DOHH2 (cell line): ENCODE data around the gene CCDC12.
A peak's percentile ranks its signal among the peaks of the same experiment; 100 is the strongest.

Source experiments
- H3F3A ChIP-seq: fragments of 200-600 bp; sonication (generic), shearing (Covaris generic); 2 replicates; pipeline ENCODE4 v1.6.0; 2016; ENCODE audit warnings: antibody characterized with exemption, mild to moderate bottlenecking; ENCODE audit not compliant: control insufficient read depth, insufficient read depth
- H3K27ac ChIP-seq: fragments of 200-600 bp; sonication (generic); 2 replicates; pipeline ENCODE4 v1.5.1; 2014; ENCODE audit warnings: low read depth, mild to moderate bottlenecking, low read length, moderate library complexity
- H3K27me3 ChIP-seq: fragments of 200-600 bp; sonication (generic); 2 replicates; pipeline ENCODE4 v1.6.1; 2014; ENCODE audit warnings: mild to moderate bottlenecking, low read length, mixed read lengths; ENCODE audit not compliant: control insufficient read depth
- H3K36me3 ChIP-seq: fragments of 200-600 bp; sonication (generic); 2 replicates; pipeline ENCODE4 v1.6.1; 2014; ENCODE audit warnings: mild to moderate bottlenecking, low read length, moderate library complexity, mixed read lengths; ENCODE audit not compliant: control insufficient read depth
- H3K4me1 ChIP-seq: fragments of 200-600 bp; sonication (generic); 2 replicates; pipeline ENCODE4 v1.6.1; 2014; ENCODE audit warnings: mild to moderate bottlenecking, low read length, mixed read lengths; ENCODE audit not compliant: control insufficient read depth
- H3K4me2 ChIP-seq: fragments of 200-600 bp; sonication (generic); 2 replicates; pipeline ENCODE4 v1.6.0; 2014; ENCODE audit warnings: mild to moderate bottlenecking, low read length, moderate library complexity
- H3K4me3 ChIP-seq: fragments of 200-600 bp; sonication (generic); 2 replicates; pipeline ENCODE4 v1.5.1; 2014; ENCODE audit warnings: mild to moderate bottlenecking, low read length, mixed read lengths
- H3K79me2 ChIP-seq: fragments of 200-600 bp; sonication (generic); 2 replicates; pipeline ENCODE4 v1.6.1; 2014; ENCODE audit warnings: mild to moderate bottlenecking, low read length, mixed read lengths; ENCODE audit not compliant: control insufficient read depth
- H3K9me2 ChIP-seq: fragments of 200-600 bp; sonication (generic); replicated peaks from 2 replicates; pipeline ENCODE4 v1.6.1; 2014; ENCODE audit warnings: mild to moderate bottlenecking, low read length, mixed read lengths; ENCODE audit not compliant: control insufficient read depth
- H3K9me3 ChIP-seq: fragments of 200-600 bp; sonication (generic); 2 replicates; pipeline ENCODE4 v1.6.1; 2014; ENCODE audit warnings: antibody characterized with exemption, low read length, mixed read lengths; ENCODE audit not compliant: control insufficient read depth, insufficient read depth
- H4K20me1 ChIP-seq: fragments of 200-600 bp; sonication (generic); 2 replicates; pipeline ENCODE4 v1.6.0; 2014; ENCODE audit warnings: low read depth, mild to moderate bottlenecking, antibody characterized with exemption, low read length, moderate library complexity; ENCODE audit not compliant: control insufficient read depth, insufficient read depth
- CTCF ChIP-seq: fragments of 200-600 bp; sonication (generic); IDR thresholded peaks from one replicate; pipeline ENCODE4 v1.5.1; 2014; ENCODE audit warnings: antibody characterized with exemption, mild to moderate bottlenecking, low read depth, low read length; ENCODE audit not compliant: poor library complexity, severe bottlenecking
- EZH2phosphoT487 ChIP-seq: fragments of 200-600 bp; sonication (generic); IDR thresholded peaks from 2 replicates; pipeline ENCODE4 v1.6.1; 2017; ENCODE audit warnings: borderline replicate concordance, mild to moderate bottlenecking, antibody characterized with exemption, low read length, moderate library complexity, mixed read lengths

The CCDC12 gene

GRCh38 chr3:46925585-46925934, 51.0 kb downstream of the CCDC12 start:
- H3K9me2 ChIP-seq, result no peaks in the 10 kb centered on the region
- H3K36me3 ChIP-seq, result peaks cover 85% of the 10 kb centered on the region
- peaks cover 41% of the 10 kb centered on the region for H3F3A ChIP-seq
- no peaks in the 10 kb centered on the region for H3K27me3 ChIP-seq
- H3K27ac ChIP-seq, result peak overlapping the region; percentile 99
- TF ChIP-seq CTCF (no peak), EZH2phosphoT487 (no peak)
- peaks cover 53% of the 10 kb centered on the region for H3K79me2 ChIP-seq
- peaks cover 65% of the 10 kb centered on the region for H3K4me1 ChIP-seq
- H3K4me3 ChIP-seq, result no peak overlapping the region
- H3K9me3 ChIP-seq, result no peaks in the 10 kb centered on the region
- H4K20me1 ChIP-seq, result peaks cover 4% of the 10 kb centered on the region; the same call in 1 of the 2 replicates
- peak overlapping the region; percentile 95 for H3K4me2 ChIP-seq

- H3K9me3 ChIP-seq, result no peaks in the 10 kb centered on the region
- H3K79me2 ChIP-seq, result peaks cover 48% of the 10 kb centered on the region
- peaks cover 4% of the 10 kb centered on the region; the same call in 1 of the 2 replicates for H4K20me1 ChIP-seq
- no peak for TF ChIP-seq EZH2phosphoT487
- H3K27ac ChIP-seq, result peak overlapping the region; percentile 99; the same call in 1 of the 2 replicates
- peaks cover 37% of the 10 kb centered on the region for H3F3A ChIP-seq
- peaks cover 60% of the 10 kb centered on the region for H3K4me1 ChIP-seq
- peaks cover 86% of the 10 kb centered on the region for H3K36me3 ChIP-seq
- H3K4me2 ChIP-seq, result no peak overlapping the region
- H3K4me3 ChIP-seq, result no peak overlapping the region
- H3K27me3 ChIP-seq, result no peaks in the 10 kb centered on the region
- H3K9me2 ChIP-seq, result no peaks in the 10 kb centered on the region
Observed at GRCh38 chr3:46924921-46925584, 51.5 kb downstream of the CCDC12 start.

GRCh38 chr3:46923559-46924350, 52.8 kb downstream of the CCDC12 start:
- Histone ChIP-seq H3K4me2 (no peak overlapping the region), H3K36me3 (peaks cover 90% of the 10 kb centered on the region), H3K4me3 (no peak overlapping the region)

More at GRCh38 chr3:46923559-46924350, 52.8 kb downstream of the CCDC12 start:
- Histone ChIP-seq H3K79me2 (peaks cover 38% of the 10 kb centered on the region), H3K9me2 (no peaks in the 10 kb centered on the region), H3K27ac (no peak overlapping the region), H3K4me1 (peaks cover 47% of the 10 kb centered on the region), H3K27me3 (no peaks in the 10 kb centered on the region), H3K9me3 (no peaks in the 10 kb centered on the region), H3F3A (peaks cover 25% of the 10 kb centered on the region), H4K20me1 (peaks cover 4% of the 10 kb centered on the region; the same call in 1 of the 2 replicates)
- TF ChIP-seq CTCF (peak; percentile 89), EZH2phosphoT487 (no peak)
